Lung microvascular endothelial cell (primary cell): Measurements from ENCODE around the gene CACNA1C. TPM values are rescaled to one million over a fixed set of nuclear protein-coding genes. Genes with fewer than 3 reads are reported as not detected.

Experiments used
- DNase-seq, 2 donors: peaks; one replicate each; pipeline versions ENCODE4 v3.0.0 to v3.0.0-alpha.2; 2010; ENCODE audit warnings: low read depth in 2 of 2
- total RNA-seq: library from RNA; depleted of rRNA; stranded (reverse); fragments of >200 nt; gene quantifications from 2 replicates; pipeline ENCODE4 v1.2.1, GENCODE V29; 2014

Gene CACNA1C
- total RNA-seq, 1 donor from 2014 or later: under 0.01 TPM

DNA sequence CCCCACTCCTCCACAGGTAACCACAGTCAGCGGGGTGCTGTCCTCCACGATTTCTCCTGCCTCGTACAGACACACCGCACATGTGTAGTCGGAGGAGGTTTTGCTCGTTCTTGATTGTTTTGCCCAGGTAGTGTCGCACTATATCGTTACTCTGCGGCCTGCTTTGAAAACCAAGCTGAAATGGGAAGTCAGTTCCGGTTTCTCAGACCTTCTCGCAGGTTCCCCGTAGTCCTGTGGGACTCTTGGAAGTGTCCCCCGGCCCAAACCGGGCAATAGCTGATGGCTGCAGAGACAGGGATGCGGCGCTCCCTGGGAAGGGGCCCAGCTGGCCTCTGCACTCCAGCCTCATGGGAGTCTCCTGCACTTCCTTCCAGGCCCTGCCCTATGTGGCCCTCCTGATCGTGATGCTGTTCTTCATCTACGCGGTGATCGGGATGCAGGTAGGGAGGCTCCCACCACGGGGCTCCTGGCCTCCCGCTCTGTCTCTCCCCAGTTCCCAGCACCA lies 600.7 kb downstream of the CACNA1C start:
- DNase-seq: no peak

GRCh38 chr12:2654311-2654710 lies 601.5 kb downstream of the CACNA1C start:
- DNase-seq: no peak

GRCh38 chr12:2654741-2655140 lies 602.0 kb downstream of the CACNA1C start:
- DNase-seq: no peak

GRCh38 chr12:2662524-2662923 lies 609.7 kb downstream of the CACNA1C start:
- DNase-seq: no peak

DNA sequence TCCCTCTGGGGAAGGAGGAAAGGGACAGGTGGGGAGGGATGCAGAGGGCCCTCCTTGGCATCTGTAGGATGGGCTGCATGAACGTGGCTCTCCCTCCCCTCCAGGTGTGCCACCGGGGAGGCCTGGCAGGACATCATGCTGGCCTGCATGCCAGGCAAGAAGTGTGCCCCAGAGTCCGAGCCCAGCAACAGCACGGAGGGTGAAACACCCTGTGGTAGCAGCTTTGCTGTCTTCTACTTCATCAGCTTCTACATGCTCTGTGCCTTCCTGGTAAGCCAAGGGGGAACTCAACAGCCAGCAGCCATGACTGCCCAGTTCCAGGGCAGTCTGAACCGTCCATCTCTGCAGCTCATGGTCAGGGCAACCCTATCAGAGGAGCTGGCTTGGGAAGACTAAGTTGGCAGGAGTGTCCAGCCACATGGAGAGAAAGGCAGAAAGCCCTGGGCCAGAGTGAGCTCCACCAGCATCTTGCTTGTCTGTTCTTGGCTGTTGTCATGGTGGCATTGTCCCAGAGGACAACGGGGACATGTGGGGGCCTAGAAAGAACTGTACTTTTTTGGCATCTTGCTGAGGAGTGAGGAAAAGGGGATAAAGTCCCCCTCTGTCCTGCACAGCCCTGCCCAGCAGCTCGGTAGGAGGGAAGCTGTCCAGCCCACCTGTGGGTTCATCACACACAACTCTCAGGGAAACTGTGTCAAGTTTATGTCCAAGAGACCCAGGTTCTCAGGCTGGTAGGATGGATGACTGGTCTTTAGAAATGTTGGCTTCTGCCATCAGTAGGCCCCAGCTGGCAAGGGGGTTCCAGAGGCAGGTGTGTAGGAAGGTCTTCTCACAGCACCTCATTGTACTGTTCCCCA lies 612.2 kb downstream of the CACNA1C start:
- no peak for DNase-seq

DNA sequence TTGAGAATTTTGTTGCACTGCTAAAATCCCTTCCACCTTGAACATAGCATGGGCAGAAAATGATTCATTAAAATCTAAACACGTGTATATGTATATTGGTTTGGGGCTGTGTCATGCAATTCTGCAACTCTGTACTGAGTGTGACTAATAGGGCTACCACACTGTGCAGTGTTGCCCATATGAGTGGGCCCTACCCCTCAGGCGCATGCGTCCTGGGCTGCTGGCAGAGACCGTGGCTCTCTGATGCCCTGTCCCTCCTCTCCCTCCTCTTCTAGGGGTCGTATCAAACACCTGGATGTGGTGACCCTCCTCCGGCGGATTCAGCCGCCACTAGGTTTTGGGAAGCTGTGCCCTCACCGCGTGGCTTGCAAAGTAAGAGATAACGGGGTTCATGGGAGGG lies 613.6 kb downstream of the CACNA1C start:
- no peak for DNase-seq

GRCh38 chr12:2666846-2667245 lies 614.1 kb downstream of the CACNA1C start:
- DNase-seq: no peak

- no peak for DNase-seq
These were observed 615.1 kb downstream of the CACNA1C start for GRCh38 chr12:2667716-2668440.

GRCh38 chr12:2668816-2669215 lies 616.0 kb downstream of the CACNA1C start:
- no peak for DNase-seq

DNA sequence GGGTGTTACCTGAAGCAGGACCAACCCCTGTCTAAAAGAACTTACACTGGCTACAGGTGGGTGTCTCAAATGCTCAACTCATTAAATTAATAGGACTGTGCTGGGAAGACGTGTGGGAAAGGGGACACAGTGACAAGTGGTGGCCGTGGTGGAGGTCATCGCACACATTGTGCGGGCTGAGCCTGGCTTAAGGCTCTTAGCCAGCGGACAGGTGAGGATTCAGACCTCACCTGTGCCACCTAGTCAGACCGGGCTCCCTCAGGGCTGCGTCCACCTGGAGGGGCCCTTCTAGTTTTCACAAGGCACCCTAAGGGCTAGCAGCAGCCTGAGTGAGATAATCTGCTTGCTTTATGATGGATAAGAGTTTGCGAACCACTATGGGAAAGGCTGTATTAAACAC lies 616.8 kb downstream of the CACNA1C start:
- no peak for DNase-seq

GRCh38 chr12:2672863-2673262 lies 620.1 kb downstream of the CACNA1C start:
- DNase-seq: no peak

- DNase-seq: no peak
These were observed 621.4 kb downstream of the CACNA1C start for GRCh38 chr12:2673966-2674810.

- DNase-seq: no peak
These were observed 623.0 kb downstream of the CACNA1C start for GRCh38 chr12:2675776-2676175.

GRCh38 chr12:2677142-2677880 lies 624.5 kb downstream of the CACNA1C start:
- DNase-seq: no peak

DNA sequence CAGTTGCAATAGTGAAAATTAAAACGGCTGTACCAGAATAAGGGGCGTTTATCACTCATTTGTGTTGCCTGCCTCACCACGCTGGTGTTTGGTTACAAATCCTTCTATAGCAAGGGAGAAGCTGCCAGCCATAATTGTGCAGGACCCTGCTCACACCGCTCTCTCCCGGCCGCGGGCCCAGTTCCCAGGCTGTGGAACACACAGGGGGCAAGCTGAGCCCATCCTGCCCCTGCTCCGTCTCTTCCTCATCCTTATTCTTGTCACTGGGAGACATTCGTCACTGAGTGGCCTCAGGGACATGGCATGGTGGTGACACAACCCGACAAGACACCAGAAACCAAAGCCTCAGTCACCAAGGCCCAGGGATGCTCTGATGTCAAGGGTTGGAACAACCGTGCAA lies 625.6 kb downstream of the CACNA1C start:
- DNase-seq: no peak

GRCh38 chr12:2679068-2679815 lies 626.5 kb downstream of the CACNA1C start:
- no peak for DNase-seq

- no peak for DNase-seq
These were observed 627.3 kb downstream of the CACNA1C start for GRCh38 chr12:2679816-2680675.

GRCh38 chr12:2680676-2681039 lies 627.9 kb downstream of the CACNA1C start:
- no peak for DNase-seq

DNA sequence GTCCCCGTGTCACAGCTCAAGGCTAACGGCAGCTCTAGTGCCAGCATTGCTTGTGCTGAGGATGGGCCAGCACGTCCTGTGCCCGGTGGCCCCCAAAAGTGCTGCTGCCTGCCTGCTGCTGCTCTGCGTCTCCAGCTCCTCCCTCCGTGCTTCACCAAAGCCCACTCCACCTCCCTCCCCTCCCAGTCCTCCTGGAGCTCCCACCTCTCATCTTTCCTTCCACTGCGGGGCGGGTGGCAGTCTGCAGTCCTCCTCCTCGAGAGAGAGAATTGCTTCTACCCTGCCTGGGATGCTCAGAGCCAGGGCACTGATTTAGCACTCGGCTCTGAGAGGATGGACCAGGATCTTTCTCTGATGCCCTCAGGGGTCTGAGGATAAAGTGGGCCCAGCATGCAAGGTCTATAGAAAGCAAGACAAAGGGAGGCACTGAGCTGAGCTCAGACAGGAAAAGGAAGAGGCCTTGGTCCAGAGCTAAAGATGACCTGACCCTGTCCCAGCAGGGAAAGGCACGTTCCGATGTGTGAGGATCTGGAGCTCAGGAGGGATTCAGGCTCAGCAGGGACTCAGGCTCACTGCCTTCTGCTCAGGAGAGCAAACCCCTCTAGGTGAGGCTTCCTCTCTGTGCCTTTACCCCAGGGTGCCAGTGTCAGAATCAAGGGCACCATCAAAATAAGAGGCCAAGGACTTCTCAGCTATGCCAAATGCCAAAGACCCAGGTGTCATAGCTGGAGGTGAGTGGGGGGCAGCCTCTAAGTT lies 628.8 kb downstream of the CACNA1C start:
- no peak for DNase-seq
